NOMO-1 (cell line): ENCODE data around the gene THBS3.
"Not testable (repeated sequence)": the region's sequence is repeated elsewhere in the genome, so short reads cannot be mapped to it uniquely, and the experiment has no call there.

Experiments
- DNase-seq, 2 experiments: peaks; one replicate each; lab custom pipeline; 2025; ENCODE audit not compliant: unreplicated experiment in 2 of 2; lab: John Stamatoyannopoulos, UW

THBS3 gene

DNA sequence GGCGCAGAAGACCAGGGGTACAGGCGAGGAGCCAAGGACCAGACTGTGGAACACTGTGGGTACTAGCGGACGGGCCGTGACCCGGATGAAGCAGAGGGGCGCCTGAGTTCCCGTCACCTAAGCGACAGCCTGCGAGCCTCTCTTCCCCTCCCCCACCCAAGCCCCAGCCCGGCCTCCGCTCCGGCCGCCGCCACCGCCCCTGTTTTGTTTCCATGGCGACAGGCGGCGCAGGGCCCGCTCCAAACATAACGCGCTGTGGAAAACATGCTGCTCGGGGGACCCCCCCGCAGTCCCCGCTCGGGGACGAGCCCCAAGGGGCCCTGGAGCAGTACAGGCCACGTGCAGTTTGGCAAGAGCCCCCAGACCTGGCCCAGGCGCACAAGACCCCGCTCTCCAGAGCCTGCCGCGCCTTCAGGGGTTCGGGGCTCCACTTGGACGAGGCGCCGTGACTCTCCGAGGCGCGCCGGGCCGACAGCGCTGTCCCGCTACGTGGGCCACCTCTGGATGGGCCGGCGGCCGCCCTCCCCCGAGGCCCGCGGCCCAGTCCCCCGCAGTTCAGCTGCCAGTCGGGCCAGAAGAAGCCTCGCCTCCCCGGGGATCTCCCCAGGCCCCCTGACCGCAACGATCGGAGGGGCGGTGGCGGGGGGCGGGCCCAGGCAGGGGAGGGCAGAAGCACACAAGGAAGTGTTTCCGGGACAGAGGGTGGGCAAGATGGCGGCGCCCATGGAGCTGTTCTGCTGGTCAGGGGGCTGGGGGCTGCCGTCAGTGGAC is 1.0 kb upstream of the THBS3 start, which contains the start of gene MTX1:
Gene MTX1, plus strand, starts transcription at position 155 of the 771 bp plus-strand sequence. Its CDS starts 110 bp downstream, at position 265.
- DNase-seq, result peak; percentile 59 to 77

DNA sequence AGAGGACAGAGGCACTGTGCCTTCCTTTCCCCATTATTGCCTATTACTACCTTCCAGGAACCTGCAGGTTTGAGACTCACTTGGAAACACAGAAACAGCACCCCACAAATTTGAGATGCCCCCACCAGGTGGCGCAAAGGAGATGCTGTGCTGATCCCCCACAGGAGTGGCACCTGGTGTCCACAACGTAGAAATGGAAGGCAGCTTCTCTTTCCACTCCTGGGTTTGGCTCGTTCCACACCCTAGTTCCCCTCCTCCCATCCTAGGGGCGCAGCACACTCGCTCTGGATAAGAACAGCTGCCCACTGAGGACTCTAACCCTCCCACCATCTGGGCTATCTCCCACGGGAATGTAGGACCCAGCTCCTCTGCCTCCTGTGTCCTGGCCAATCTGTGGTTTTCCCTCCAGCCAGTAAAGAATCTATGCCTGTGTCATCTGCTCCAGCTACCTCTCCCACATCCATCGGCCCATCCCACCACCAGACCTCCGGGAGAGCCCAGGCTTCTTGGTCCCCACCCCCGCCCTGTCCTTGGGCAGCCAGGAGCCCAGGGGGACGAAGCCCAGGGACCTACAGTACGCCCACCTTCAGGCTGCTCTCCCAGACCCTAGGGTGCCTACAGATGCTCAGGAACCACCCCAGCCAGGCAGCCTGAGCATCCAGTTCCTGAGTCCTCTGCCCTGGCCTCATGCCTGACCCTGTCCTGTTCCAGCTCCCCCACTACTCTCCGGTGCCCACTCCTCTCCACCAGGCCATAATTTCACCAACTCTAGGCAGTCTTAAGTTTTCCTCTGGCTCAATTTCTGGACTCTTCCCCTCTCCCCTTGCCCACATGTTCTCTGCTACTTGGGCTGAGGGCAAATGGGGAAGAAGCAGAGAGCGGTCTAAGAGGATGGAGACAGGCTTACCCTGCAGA is 549 bp downstream of the THBS3 start:
- peak; percentile 74 to 79 for DNase-seq

DNA sequence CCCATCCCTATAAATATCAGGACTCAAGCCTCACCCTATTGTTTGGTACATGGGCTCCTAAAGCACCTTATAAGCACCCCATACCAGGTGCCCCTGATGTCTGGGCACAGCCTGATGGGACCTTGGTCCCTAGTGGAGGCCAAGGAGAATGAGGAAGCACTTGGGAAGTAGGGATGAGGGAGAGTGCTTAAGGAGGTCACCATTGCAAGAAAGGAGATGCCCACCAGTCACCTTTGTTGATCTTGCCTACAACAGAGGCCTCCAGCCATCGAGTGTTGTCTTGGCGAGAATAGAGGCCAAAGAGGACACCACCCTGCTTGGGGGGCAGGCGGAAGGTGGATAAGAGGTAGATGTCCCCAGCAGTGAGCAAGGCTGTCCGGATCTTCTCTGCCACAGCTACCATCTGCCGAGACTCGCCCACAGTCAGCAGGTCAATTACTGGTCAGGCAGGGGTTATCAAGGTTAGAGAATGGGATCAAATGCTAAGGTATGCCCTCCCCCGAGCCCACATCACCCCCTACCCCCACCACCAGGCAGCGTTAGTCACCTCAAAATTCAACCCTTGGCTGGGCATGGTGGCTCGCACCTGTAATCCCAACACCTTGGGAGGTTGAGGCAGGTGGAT is 1.6 kb downstream of the THBS3 start:
- DNase-seq, result no peak

DNA sequence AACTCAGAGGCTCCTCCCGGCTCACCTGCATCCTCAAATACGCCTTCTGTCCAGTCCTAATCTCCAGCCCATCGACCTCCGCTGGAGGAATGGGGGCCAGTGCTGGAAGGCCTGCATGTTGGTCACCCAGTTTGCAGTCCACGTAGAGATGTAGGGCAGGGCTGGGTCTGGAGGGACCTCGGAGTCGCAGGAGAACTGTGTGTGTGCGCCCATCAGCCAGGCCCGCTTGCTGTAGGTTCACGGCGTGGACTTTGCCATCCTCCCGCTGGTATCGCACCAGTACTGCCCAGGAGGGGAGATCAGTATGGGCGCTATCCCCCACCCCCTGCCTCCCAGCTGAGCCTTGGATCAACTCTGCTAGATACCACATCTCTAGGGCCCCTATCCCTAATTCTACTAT is 2.7 kb downstream of the THBS3 start:
- DNase-seq, result no peak

DNA sequence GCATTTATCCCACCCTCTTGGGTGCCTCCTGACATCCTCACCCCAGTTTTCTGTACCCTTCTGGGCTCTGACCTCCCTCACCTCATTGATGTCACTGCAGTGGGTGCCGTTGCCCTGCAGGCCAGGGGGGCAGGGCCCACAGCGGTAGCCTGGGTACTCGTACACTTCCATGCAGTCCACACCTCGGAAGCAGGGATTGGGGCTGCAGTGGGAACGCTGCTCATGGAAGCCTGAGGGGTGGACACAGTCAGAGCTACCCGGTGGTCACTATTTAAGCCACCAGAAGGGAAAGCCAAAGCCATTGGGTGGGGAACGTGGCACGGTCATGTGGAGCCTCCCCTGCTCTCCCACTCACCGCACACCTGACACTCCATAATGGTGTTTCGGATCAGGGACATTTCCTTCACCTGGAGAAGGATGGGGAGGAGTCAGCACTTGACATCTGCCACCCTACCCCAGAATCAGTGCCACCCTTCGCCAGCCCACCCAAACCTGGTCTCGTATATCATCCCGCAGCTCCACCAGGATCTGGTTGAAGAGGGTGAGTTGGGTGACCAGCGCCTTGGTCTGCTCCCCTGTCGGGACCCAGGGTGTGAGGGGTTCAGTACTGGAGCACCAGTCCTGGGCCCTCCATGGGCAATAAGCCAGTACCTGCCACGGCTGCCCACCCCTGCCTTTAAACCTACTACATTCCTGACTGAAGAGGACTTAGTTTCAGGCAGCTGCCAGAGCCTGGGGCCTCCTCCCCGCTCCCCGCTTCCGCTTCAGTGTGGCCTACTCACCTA is 4.8 kb downstream of the THBS3 start:
- no peak for DNase-seq

DNA sequence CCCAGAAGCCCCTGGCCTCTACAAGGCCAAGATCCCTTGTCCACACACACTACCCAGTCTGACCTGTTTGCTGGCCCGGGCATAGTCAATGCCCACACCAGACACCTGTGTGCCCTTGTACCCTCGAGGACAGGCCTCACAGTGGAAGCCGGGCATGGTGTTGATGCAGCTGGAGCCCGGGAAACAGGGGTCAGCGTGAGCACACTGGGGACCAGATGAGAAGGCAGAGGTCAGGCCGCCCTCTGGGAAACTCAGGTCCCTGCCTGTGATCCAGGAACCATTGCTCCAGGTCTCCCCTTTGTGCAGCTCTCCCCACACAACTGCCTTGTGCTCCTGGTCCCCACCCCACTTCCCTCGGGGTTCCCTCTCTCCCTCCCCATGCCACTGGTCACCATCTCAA is 5.5 kb downstream of the THBS3 start:
- no peak for DNase-seq

DNA sequence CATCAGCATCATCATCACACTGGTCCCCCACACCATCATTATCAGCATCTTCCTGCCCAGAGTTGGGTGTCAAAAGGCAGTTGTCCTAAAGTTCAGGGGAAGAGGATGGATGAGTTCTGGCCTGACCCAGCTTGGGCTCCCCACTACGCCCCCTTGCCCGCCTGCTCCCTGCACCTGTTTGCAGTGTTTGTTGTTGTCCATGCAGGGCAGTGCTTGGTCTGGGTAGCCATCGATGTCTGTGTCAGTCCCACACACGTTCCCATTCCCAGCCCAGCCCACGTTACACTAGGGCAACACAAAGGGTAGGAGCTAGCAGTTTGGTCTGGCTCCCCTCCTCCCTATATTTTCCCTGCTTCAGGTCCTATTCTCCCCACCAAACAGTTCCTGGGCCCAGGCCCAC is 6.8 kb downstream of the THBS3 start:
- no peak for DNase-seq

DNA sequence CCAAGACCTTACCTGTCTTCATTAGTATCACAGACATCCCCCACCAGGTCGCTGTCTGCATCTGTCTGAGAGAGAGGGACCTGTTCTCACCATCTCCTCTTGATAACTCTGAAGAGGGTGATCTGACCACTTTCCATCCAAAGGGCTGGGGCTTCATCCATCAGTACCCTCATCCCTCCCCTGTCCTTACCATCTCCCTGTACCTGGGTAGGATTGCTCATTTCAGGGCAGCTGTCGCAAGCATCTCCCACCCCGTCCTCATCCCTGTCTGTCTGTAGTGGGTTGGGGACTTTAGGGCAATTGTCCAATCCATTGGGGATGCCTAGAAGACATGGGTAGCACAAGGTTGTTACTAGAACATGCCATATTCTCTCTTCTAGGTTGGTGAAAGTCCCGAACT is 7.9 kb downstream of the THBS3 start:
- no peak for DNase-seq

DNA sequence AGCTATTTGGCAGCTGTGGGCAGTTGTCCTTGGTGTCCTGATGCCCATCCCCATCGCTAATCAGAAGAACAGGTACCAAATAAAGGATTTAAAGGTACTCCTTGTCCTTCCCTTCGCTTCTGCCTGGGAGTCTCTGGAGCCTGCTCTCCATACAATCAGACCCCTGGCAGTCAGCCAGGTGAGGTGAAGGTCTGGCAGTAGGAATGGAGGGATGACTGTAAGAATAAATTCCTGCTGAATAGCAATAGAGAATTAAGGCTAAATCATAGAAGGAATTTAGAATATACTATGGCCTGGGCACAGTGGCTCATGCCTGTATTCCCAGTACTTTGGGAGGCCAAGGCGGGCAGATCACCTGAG is 9.2 kb downstream of the THBS3 start:
- no peak for DNase-seq

DNA sequence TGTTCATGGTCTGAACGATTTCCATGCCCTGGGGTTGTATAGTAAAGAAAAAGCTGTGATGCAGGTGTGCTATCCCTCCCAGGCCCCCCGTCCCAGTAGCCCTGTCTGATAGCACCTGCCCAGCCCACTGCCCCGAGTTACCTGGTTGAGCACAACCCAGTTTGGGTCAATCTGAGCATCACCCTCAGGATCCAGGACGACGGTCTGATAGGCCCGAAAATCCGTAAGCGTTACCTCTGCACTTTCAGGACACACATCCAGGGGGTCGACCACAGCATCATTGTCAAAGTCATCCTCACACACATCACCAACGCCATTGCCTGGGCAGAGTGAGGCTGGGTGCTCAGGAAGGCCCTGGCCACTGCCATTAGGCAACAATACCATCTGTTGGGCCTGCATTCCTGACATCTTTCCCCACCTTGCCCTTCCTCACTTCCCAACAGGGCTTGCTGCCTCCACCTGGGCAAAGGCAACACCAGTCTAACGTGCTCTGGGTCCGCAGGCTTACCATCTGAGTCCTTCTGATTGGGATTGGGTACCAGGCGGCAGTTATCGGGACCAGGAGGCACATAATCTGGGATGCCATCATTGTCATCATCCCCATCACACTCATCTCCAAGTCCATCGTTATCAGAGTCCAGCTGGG is 9.7 kb downstream of the THBS3 start:
- no peak for DNase-seq

DNA sequence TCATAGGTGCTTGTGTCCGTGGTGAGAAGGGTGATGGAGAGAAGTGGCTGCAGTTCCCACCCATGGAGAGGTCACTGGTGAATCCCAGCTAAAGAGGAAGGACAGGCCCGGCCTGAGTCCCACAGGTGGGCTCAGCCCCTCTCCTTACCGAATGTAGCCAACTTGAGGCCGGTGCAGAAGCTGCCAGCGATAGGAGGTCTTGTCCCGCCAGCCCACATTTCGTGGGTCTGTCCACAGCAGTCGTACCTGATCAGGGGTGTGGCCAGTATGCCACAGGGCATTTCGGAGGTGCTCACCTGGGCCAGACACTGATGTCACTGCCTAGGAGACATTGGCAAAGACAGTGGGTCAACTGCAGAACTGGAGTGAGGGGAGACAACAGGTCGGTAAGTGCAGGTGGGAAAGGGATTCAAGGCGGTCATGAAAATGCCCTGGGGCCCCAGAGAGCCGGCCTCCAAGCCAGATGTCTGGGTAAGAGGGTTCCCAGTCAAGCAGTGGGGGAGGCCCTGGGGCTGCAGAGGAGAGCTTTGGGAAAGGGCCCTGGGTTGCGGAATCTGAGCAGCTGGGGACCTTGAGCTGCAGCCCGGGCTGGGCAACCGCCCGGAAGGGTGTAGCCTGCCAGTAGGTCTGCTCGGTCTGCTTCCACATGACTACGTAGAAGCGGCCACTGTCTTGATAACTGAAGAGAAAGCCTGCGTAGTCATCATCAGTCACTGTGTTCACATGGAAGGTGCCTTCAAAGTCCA is 10.6 kb downstream of the THBS3 start:
- no peak for DNase-seq

DNA sequence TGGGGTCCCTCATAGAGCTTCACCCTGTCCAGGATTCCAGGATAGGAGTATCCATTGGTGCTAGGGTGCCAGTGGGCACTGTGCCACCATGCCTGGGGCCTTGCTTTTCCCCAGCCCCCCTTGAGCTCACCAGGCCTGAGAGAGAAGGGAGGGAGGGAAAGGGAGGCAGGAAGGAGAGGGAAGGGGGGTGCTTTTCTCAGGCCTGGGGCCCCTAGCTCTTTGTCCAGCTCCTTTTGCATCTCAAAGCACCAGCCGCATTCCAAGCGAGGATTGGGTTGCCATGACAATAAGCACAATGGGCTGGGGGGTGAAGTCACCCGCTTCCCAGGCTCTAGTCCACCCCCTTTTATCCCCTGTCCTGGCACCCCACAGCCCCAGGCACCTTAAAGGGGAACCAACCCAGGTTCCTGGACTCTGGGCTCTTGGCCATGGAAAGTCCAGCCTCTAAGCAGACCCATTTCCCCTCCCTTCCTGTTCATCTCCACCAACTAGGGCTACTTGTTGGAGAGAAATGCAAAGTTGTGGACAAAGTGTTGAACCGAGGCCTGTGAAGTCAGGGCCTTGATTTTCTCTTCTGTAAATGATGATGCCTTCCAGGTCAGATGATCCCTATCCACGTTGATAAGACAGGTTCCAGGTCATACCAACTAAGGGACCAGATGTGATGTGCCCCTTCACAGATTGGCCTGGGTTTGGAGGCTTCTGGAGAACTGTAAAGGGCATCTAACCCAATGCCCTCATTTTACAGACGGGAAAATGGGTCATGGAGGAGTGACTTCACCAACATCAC is 11.4 kb downstream of the THBS3 start:
- DNase-seq, result no peak

DNA sequence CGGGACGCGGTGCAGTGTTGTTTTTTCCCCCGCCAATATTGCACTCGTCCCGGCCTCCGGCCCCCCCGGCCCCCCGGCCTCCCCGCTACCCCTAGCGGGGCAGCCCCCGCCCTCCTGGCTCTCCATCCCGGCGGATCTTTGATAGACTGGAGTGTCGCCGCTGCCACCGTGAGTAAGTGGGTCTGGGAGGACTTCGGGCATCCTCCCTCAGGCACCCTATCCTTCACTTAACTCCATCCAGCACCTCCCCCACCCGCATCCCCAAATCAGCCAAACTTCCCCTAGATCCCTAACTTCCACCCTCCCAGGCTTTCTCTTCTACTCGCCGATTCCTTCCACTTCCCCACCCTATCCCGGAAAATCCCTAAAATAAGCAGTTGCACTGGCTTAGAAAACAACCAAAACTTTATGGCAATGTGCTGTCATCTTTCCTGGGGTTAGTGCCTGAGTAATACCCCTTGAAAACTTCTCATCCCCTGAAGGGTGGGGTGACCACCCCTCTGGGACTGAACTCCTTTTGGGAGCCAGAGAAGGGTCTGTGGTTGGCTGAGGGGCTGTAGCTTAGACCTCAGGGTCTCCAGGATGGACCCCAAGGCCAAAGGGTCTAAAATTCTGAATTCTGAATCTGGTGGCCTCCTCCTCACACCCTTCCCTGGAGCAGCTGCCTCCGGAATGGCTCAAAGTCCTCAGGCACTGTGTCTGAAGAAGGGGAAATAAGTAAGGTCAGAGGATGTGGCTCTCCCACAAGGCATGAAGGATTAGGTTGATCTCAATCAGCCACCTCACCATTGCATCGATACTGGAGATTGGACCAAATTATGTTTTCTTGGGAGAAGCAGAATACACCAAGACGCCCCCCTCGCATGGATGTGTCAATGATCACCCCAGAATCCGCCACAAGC is 12.2 kb downstream of the THBS3 start:
- DNase-seq, result no peak

DNA sequence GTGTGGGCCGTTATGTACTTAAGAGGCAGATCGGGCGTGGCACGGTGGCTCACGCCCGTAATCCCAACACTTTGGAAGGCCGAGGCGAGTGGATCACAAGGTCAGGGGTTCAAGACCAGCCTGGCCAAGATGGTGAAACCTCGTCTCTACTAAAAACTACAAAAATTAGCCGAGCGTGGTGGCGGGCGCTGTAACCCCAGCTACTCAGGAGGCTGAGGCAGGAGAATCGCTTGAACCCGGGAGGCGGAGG is 13.8 kb downstream of the THBS3 start:
- not testable (repeated sequence) for DNase-seq

DNA sequence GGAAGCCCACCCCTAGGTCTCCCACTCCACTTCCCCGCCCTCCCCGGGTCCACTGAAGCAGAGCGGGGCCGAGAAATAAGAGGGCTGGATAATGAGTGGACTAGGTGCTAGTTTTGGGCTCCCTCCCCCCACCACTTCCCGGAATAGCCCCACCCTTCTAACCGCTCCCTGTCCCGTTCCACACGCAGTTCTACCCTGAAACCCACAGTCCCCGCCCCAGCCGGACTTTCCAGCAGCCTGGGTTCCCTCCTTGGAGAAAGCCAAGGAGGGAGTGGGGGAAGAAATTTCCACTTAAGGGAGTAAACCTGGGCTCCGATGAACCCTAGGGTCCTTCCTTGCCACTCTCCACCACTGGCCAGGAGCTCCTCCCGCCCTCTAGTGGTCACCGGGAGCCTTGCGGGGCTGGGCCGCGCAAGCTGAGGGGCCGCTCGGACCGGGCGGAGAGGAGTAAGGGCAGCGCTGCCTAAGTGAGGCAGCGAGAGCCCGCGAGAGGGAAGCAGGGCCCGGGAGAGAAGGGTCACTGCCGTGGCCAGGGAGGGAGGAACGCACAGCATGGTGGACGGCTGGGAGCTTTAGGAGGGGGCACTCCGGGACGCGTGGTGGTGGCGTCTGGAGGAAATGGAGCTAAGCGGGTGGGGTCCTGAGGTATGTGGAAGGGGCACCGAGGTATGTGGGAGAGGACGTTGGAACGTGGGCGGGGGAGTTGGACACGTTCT is 14.3 kb downstream of the THBS3 start:
- peak; percentile 82 to 84 for DNase-seq

DNA sequence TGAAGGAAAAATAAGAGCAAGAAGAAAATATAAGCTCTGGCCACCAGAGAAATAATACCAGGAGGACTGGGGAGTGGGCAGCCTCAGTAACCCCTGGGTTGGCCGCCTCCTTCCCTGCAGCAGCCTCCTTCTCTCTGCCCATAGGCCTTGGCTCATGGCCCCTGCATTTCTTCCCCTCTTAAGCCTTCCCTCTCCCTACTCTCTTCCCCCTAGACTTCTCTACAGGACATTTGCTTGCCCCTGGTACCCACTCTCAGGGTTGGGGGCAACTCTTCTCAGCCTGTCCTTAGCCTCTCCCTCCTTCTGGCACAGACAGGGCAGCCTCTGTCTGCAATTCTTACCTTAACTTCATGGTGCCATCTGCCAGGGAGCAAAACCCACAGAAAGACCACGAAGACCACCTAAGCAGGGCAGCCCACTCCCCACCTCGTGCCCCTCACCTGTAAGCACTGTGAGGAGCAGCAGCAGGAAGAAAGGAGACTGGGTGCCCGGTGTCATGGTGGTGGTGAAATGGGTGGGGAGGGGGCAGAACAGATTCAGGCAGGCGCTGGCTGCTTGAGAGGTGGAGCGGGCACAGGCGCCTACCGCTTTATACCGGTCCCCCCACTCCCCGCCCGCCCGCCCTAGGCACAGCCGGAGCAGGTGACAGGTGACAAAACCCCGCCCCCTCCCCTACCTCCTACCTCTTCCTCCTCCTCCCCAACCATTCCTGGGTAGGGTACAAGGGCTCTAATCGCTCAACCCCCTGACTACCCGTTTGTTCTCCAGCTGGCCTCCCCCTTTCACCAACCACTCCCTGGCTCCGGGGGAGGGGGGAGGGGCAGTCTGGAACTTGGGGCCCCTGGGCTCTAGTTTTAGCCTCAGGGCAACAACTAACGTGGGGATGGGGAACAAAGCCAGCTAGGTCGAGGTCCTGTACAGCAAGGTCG is 15.1 kb downstream of the THBS3 start:
- no peak for DNase-seq
